ENCODE data around the gene BTBD2. TPM values are rescaled to one million over a fixed set of nuclear protein-coding genes. Genes with fewer than 3 reads are reported as not detected.
A peak's percentile ranks its signal among the peaks of the same experiment; 100 is the strongest.

BTBD2 gene
- total and polyA plus RNA-seq, 2 of the 8 experiments (the other 6 are each of a cell fraction or from before 2014, with no cell fraction given) = 91.7 to 92.3 TPM

GRCh38 chr19:2057484-2058469 lies 42.3 kb upstream of the BTBD2 start:
- Histone ChIP-seq H2BK120ac (replicated peaks; ENCODE audit: low read depth, low read length) (peak overlapping the region; percentile 15), H4K91ac (replicated peaks; ENCODE audit: insufficient read length, low read length) (peak overlapping the region; percentile 97), H3K4me1 (replicated peaks in 1 of 4; ENCODE audit: control insufficient read depth in 3 of 4, insufficient read depth in 4 of 4, low read length in 3 of 4) (peaks cover 4 to 32% (median 24%) of the 10 kb centered on the region in 4 experiments), H3K4ac (replicated peaks; ENCODE audit: insufficient read length, low read depth, low read length) (no peak overlapping the region), H3K23ac (ENCODE audit: insufficient read length) (no peak overlapping the region), H3K14ac (ENCODE audit: insufficient read length) (no peak overlapping the region), H3K79me1 (ENCODE audit: low read depth, low read length) (no peaks in the 10 kb centered on the region), H3K79me2 (ENCODE audit: control insufficient read depth in 1 of 2, insufficient read depth in 2 of 2, low read length in 2 of 2) (no peaks in the 10 kb centered on the region), H3K9ac (replicated peaks in 1 of 4; ENCODE audit: extremely low read depth in 1 of 4, low read depth in 3 of 4, low read length in 3 of 4) (no peak overlapping the region; a peak in 1 of 7 replicates), H2BK20ac (ENCODE audit: low read length) (peak overlapping the region; percentile 95), H2BK12ac (ENCODE audit: low read depth, low read length) (peak overlapping the region; percentile 75), H3K4me2 (ENCODE audit: insufficient read depth in 1 of 2, low read depth in 2 of 2, low read length in 2 of 2) (no peak overlapping the region), H3K27ac (ENCODE audit: low read depth, low read length) (0 out of 2 replicates have a peak overlapping the region, but pooled peaks have one; percentile 51), H3K36me3 (ENCODE audit: control insufficient read depth in 2 of 4, insufficient read depth in 4 of 4, low read length in 3 of 4) (no peaks in the 10 kb centered on the region), H3K23me2 (ENCODE audit: low read depth, low read length) (peaks cover 5% of the 10 kb centered on the region; the same call in 1 of the 2 replicates), H3K9me3 (ENCODE audit: insufficient read depth in 2 of 2, low read depth in 1 of 2, low read length in 1 of 2) (no peaks in the 10 kb centered on the region), H2BK15ac (ENCODE audit: low read length) (peak overlapping the region; percentile 72; the same call in 1 of the 2 replicates), H3K4me3 (ENCODE audit: extremely low read depth in 1 of 4, insufficient read depth in 2 of 4, low read depth in 3 of 4, low read length in 4 of 4) (no peak overlapping the region), H3K56ac (replicated peaks; ENCODE audit: insufficient read length, low read depth, low read length) (no peak overlapping the region), H4K5ac (ENCODE audit: insufficient read length, low read depth, low read length) (peak overlapping the region; percentile 21), H4K8ac (ENCODE audit: extremely low read depth, insufficient read depth, low read length) (peak overlapping the region; percentile 91), H4K20me1 (replicated peaks in 1 of 2; ENCODE audit: control insufficient read depth in 1 of 2, insufficient read depth in 2 of 2, low read length in 2 of 2) (no peaks in the 10 kb centered on the region), H2BK5ac (ENCODE audit: low read depth, low read length) (peak overlapping the region; percentile 87; the same call in 1 of the 2 replicates), H3K18ac (ENCODE audit: extremely low read depth, low read length) (peak overlapping the region; percentile 32), H3K27me3 (replicated peaks in 1 of 4; ENCODE audit: control insufficient read depth in 3 of 4, extremely low read depth in 1 of 4, insufficient read depth in 3 of 4, low read length in 3 of 4) (no peaks in the 10 kb centered on the region), H2AFZ (ENCODE audit: low read length) (no peak overlapping the region), H2AK5ac (ENCODE audit: low read depth, low read length) (peak overlapping the region; percentile 75; the same call in 1 of the 2 replicates)
- WGBS, 2 experiments (ENCODE audit: extremely low coverage in 1 of 2, insufficient coverage in 1 of 2, insufficient read length in 1 of 2, insufficient replicate concordance in 2 of 2, low coverage in 1 of 2, low lambda C conversion rate in 2 of 2, missing lambda C conversion rate in 1 of 2) = 86% methylated on average over 21 of the region's 23 CpGs; no CpG with 5 or more reads in 1 of the 2 experiments
- DNase-seq (ENCODE audit: low read depth in 1 of 2, low spot score in 2 of 2) (no peak), FAIRE-seq (no peak)
- CTCF ChIA-PET (ENCODE audit: partially characterized antibody) = interaction anchor here (0.7 to 3.2 kb wide), 5 partner anchors 11 to 38 kb away, joined by 3 to 16 read pairs (median 4); no protein-coding TSS in a partner anchor
- POLR2A ChIA-PET (ENCODE audit: partially characterized antibody) = interaction anchor here (1.0 to 22.2 kb wide), 5 partner anchors 9 to 212 kb away, joined by 3 to 524 read pairs (median 4); no protein-coding TSS in a partner anchor
- TF ChIP-seq TAF7 (optimal IDR thresholded peaks at IDR 0.05; ENCODE audit: borderline replicate concordance, low read depth, low read length) (no peak), TAF1 (IDR thresholded peaks at IDR 0.05; ENCODE audit: low read depth, low read length) (no peak), JUND (IDR thresholded peaks at IDR 0.05; ENCODE audit: low read length) (no peak), CBX8 (IDR thresholded peaks at IDR 0.05; ENCODE audit: borderline replicate concordance, low read depth, low read length) (no peak)
